Erythroblast (primary cell): ENCODE measurements around the gene DDOST.

ENCODE experiments used
- GATA1 ChIP-seq: IDR thresholded peaks from 2 replicates; pipeline ENCODE4 v1.6.1; 2011; ENCODE audit warnings: low read depth, mild to moderate bottlenecking, control low read depth, low read length, moderate library complexity
- POLR2A ChIP-seq: IDR thresholded peaks from 2 replicates; pipeline ENCODE4 v1.6.1; 2011; ENCODE audit warnings: mild to moderate bottlenecking, low read length

DNA sequence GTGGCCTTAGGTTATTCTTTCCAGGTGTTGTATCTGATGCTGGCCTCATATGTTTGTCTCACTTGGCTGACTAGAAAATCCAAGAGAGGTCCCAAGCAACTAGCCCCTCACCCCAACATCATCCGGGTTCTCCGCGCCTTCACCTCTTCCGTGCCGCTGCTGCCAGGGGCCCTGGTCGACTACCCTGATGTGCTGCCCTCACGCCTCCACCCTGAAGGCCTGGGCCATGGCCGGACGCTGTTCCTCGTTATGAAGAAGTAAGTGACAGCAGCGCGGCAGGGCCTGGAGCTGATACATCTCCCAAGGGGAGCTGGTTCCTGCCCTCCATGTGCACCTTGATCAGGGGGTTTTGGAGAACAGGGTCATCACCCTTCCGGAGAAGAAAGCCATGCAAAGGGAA, 16.8 kb downstream of the DDOST start:
- TF ChIP-seq POLR2A (no peak), GATA1 (no peak)
